T-helper 1 cell treated with Interleukin-12 subunit alpha and Interleukin-12 subunit beta and Interleukin-4 antibody, amounts not matched to agents 30 μg/mL and 1 μg/mL, for 36 hours (primary cell): ENCODE results near the gene ZNF568.

Experiments
- H3K27ac Mint-ChIP-seq: one replicate; pipeline ENCODE4 v1.8.0; 2021; ENCODE audit warnings: mild to moderate bottlenecking, mixed read lengths
- H3K27me3 Mint-ChIP-seq: one replicate; pipeline ENCODE4 v1.8.0; 2021; ENCODE audit warnings: low read depth, mixed read lengths
- H3K36me3 Mint-ChIP-seq: one replicate; pipeline ENCODE4 v1.8.0; 2021; ENCODE audit warnings: low read depth, mixed read lengths
- H3K4me1 Mint-ChIP-seq: one replicate; pipeline ENCODE4 v1.8.0; 2021; ENCODE audit warnings: low read depth, mixed read lengths
- H3K4me3 Mint-ChIP-seq: one replicate; pipeline ENCODE4 v1.8.0; 2021; ENCODE audit warnings: mild to moderate bottlenecking, moderate library complexity, mixed read lengths
- H3K9me3 Mint-ChIP-seq: one replicate; pipeline ENCODE4 v1.8.0; 2021; ENCODE audit warnings: mixed read lengths

Gene ZNF568

DNA sequence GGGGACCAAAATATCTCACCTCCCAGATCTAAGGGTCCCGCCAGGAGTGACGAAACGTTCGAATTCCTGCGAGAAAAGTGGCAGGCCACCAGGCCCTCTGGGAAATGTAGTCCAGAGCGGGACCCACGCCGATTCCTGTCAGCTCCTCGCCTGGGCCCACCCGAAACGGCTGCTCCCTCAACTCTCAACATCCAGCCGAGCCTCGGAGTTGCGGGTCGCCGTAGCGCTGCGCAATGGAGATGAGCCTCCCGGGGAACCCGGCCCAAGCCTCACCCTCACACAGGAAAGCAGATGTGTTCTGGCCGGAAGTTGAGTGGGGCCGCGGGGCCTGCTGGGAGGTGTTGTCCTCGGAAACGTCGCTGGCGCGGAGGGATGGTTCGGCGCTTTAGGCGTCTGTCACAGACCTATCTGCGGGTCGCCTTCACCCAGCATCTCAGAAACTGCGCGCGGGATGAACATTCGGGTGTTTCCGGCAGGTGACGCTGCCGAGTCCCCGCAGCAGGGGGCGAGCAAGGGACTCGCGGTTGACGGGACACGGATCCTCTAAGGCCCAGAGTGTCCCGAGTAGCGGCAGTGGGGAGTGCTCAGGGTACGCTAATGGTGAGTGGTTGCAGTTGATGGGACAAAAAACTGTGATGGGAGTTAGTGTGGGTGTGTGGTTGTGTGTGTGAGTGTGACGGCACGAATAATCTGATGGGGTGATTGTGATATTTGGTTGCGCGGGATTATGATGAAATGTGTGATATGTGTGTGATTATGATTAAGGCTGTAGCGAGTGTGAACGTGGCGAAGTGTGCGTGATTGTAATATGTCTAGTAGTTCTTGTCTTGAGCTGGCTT, at the start of gene ZNF568, which contains the start of gene ZNF829:
Gene ZNF568, plus strand, starts transcription at position 341 of the 839 bp plus-strand sequence. CDS start 6,439 bp downstream, outside the sequence.
Gene ZNF829, minus strand, starts transcription at position 300 of the 839 bp plus-strand sequence. CDS start 1,124 bp downstream, outside the sequence.
- Mint-ChIP-seq H3K27me3 (no peaks in the 10 kb centered on the region), H3K4me1 (peaks cover 27% of the 10 kb centered on the region), H3K9me3 (peaks cover 58% of the 10 kb centered on the region), H3K36me3 (peaks cover 55% of the 10 kb centered on the region), H3K4me3 (peak within 1 kb of the TSS; percentile 92), H3K27ac (peak within 1 kb of the TSS; percentile 95)

DNA sequence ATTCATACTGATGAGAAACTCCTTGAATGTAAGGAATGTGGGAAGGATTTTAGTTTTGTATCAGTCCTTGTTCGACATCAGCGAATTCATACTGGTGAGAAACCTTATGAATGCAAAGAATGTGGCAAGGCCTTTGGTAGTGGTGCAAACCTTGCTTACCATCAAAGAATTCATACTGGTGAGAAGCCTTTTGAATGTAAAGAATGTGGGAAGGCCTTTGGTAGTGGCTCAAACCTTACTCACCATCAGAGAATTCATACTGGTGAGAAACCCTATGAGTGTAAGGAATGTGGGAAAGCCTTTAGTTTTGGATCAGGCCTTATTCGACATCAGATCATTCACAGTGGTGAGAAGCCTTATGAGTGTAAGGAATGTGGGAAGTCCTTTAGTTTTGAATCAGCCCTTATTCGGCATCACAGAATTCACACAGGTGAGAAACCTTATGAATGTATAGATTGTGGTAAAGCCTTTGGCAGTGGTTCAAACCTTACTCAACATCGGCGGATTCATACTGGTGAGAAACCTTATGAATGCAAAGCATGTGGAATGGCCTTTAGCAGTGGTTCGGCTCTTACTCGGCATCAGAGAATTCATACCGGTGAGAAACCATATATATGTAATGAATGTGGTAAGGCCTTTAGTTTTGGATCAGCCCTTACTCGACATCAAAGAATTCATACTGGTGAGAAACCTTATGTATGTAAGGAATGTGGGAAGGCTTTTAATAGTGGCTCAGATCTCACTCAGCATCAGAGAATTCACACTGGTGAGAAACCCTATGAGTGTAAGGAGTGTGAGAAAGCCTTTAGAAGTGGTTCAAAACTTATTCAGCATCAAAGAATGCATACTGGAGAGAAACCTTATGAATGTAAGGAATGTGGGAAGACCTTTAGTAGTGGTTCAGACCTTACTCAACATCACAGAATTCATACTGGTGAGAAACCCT, 38.9 kb upstream of the ZNF568 start:
- H3K4me3 Mint-ChIP-seq, result no peak overlapping the region
- H3K9me3 Mint-ChIP-seq, result peaks cover 61% of the 10 kb centered on the region
- no peak overlapping the region for H3K27ac Mint-ChIP-seq
- H3K4me1 Mint-ChIP-seq, result no peaks in the 10 kb centered on the region
- H3K36me3 Mint-ChIP-seq, result peaks cover 38% of the 10 kb centered on the region
- H3K27me3 Mint-ChIP-seq, result no peaks in the 10 kb centered on the region

DNA sequence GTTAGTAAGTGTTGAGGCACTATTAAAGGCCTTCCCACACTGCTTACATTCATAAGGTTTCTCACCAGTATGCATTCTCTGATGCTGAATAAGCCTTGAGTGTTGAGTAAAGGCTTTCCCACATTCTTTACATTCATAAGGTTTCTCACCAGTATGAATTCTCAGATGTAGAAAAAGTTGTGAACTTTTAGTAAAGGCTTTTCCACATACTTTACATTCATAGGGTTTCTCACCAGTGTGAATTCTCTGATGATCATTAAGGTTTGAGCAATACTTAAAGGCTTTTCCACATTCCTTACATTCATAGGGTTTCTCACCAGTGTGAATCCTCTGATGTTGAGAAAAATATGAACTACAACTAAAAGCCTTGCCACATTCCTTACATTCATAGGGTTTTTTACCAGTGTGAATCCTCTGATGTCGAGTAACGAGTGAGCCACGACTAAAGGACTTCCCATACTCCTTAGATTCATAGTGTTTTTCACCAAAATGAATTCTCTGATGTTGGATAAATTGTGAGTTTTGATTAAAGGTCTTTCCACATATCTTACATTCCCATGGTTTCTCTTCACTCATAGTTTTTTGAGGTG, 24.3 kb upstream of the ZNF568 start:
- Mint-ChIP-seq H3K27me3 (no peaks in the 10 kb centered on the region), H3K9me3 (peaks cover 80% of the 10 kb centered on the region), H3K4me1 (no peaks in the 10 kb centered on the region), H3K4me3 (no peak overlapping the region), H3K27ac (no peak overlapping the region), H3K36me3 (peaks cover 65% of the 10 kb centered on the region)

DNA sequence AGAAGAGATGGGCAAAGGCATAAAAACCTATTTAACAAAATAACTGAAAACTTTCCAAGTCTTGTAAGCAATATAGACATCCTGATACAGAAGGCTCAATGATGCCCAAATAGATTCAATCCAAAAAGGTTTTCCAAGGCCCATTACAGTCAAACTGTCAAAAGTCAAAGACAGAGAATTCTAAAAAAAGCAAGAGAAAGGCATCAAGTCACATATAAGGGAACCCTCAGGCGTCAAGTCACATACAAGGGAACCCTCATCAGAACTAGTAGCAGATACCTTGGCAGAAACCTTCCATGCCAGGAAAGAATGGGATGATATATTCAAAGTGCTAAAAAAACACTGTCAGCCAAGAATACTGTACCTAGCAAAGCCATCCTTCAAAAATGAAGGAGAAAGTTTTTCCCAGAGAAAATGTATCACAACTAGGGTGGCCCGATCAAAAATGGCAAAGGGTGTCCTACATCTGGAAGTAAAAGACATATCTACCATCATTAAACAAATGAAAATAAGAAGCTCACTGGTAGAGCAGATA, 21.2 kb upstream of the ZNF568 start:
- Mint-ChIP-seq H3K4me3 (no peak overlapping the region), H3K9me3 (peaks cover 79% of the 10 kb centered on the region), H3K27ac (no peak overlapping the region), H3K36me3 (peaks cover 77% of the 10 kb centered on the region), H3K4me1 (no peaks in the 10 kb centered on the region), H3K27me3 (no peaks in the 10 kb centered on the region)

DNA sequence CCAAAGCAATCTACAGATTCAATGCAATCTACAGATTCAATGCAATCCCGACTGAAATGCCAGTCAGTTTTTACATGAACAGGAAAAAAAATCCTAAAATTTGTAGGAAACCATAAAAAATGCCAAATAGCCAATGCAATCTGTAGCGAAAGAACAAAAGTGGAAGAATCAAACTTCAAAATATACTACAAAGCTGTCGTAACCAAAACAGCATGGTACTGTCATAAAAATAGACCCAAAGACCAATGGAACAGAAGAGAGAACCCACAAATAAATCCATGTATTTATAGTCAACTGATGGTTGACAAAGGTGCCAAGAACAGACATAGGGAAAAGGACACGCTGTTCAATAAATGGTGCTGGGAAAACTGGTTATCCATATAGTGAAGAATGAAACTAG, 17.7 kb upstream of the ZNF568 start:
- H3K36me3 Mint-ChIP-seq, result peaks cover 75% of the 10 kb centered on the region
- no peaks in the 10 kb centered on the region for H3K4me1 Mint-ChIP-seq
- H3K27ac Mint-ChIP-seq, result no peak overlapping the region
- no peaks in the 10 kb centered on the region for H3K27me3 Mint-ChIP-seq
- peaks cover 64% of the 10 kb centered on the region for H3K9me3 Mint-ChIP-seq
- no peak overlapping the region for H3K4me3 Mint-ChIP-seq

DNA sequence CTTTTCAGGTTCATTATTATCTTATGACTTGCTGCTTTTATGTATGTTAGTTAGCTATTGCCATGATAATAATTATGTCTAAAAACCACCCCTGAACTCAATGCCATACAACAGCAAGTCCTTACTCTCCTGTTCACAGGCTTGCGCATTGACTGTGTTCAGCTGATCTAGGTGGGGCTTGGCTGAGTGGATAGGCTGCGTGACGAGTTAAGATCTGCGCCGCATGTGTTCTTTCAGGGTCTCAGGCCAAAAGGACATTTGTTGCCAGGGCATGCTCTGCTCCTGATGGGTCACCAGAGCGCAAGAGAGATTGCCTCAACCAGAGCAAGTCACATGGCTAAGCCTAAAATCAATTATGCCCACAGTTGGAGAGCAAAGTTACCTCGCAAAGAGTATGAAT, 859 bp downstream of the ZNF568 start:
- H3K27ac Mint-ChIP-seq, result peak overlapping the region; percentile 95
- H3K4me3 Mint-ChIP-seq, result peak overlapping the region; percentile 92
- H3K36me3 Mint-ChIP-seq, result peaks cover 52% of the 10 kb centered on the region
- peaks cover 57% of the 10 kb centered on the region for H3K9me3 Mint-ChIP-seq
- no peaks in the 10 kb centered on the region for H3K27me3 Mint-ChIP-seq
- H3K4me1 Mint-ChIP-seq, result peaks cover 27% of the 10 kb centered on the region

DNA sequence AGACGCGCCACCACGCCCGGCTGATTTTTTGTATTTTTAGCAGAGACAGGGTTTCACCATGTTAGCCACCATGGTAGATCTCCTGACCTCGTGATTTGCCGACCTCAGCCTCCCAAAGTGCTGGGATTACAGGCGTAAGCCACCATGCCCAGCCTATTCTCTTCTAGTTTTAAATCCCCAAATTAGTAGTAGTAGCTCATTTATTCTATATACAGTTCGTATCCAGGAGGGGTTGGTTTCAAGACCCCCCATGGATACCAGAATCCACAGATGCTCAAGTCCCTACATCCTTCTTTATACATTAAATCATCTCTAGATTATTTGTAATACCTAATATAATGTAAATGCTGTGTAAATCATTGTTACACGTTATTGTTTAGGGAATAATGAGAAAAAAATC, 2.0 kb downstream of the ZNF568 start:
- Mint-ChIP-seq H3K4me3 (no peak overlapping the region), H3K4me1 (peaks cover 27% of the 10 kb centered on the region), H3K36me3 (peaks cover 55% of the 10 kb centered on the region), H3K27ac (no peak overlapping the region), H3K9me3 (peaks cover 57% of the 10 kb centered on the region), H3K27me3 (no peaks in the 10 kb centered on the region)

DNA sequence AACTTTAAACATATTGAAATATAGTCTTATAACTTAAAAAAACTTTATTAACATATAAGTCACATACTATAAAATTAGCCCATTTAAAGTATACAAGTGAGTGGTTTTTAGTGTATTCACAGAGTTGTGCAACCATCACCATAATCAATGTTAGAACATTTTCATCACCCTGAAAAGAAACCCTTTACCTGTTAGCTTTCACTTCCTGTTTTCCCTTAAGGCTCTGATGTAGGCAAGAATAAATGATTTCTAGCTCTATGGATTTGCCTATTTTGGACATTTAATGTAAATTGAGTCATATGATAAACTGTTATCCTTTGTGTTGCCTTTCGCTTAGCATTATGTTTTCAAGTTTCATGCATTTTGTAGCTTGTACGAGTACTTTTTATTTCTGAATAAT, 15.6 kb downstream of the ZNF568 start:
- H3K9me3 Mint-ChIP-seq, result peaks cover 64% of the 10 kb centered on the region
- no peaks in the 10 kb centered on the region for H3K4me1 Mint-ChIP-seq
- peaks cover 20% of the 10 kb centered on the region for H3K36me3 Mint-ChIP-seq
- H3K4me3 Mint-ChIP-seq, result no peak overlapping the region
- no peaks in the 10 kb centered on the region for H3K27me3 Mint-ChIP-seq
- H3K27ac Mint-ChIP-seq, result no peak overlapping the region

DNA sequence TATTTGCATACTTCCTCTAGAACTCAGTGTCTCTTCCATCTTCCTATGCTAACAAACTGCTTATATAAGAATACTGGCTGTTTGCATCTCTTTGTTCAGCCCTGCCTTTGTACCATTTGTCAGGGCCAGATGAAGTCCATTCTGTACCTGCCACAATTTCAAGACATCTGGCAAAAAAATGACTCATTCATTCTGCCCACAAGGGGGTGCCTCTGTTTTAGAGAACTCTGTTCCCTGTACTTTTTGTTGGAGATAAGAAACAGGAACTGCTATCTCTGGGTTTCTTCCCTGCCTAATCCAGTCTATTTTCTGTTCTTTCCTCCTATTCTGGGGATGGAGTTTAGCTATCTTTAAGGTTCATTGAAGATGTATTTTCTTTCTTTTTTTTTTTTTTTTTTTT, 23.0 kb downstream of the ZNF568 start:
- Mint-ChIP-seq H3K27me3 (no peaks in the 10 kb centered on the region), H3K27ac (no peak overlapping the region), H3K4me3 (no peak overlapping the region), H3K4me1 (no peaks in the 10 kb centered on the region), H3K9me3 (peaks cover 65% of the 10 kb centered on the region), H3K36me3 (peaks cover 43% of the 10 kb centered on the region)

DNA sequence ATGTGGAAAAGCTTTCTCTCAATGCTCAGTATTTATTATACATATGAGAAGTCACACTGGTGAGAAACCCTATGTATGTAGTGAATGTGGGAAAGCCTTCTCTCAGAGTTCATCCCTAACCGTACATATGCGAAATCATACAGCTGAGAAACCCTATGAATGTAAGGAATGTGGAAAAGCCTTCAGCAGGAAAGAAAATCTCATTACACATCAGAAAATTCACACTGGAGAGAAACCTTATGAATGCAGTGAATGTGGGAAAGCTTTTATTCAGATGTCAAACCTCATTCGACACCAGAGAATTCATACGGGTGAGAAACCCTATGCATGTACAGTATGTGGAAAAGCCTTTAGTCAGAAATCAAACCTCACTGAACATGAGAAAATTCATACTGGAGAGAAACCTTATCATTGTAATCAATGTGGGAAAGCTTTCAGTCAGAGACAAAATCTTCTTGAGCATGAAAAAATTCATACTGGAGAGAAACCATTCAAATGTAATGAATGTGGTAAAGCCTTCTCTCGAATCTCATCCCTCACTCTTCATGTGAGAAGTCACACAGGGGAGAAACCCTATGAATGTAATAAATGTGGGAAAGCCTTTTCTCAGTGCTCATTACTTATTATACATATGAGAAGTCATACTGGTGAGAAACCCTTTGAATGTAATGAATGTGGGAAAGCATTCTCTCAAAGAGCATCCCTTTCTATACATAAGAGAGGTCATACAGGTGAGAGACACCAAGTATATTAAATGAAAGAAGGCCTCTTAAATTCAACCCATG, 34.4 kb downstream of the ZNF568 start:
- peaks cover 55% of the 10 kb centered on the region for H3K9me3 Mint-ChIP-seq
- H3K4me1 Mint-ChIP-seq, result no peaks in the 10 kb centered on the region
- H3K27me3 Mint-ChIP-seq, result no peaks in the 10 kb centered on the region
- H3K36me3 Mint-ChIP-seq, result peaks cover 26% of the 10 kb centered on the region
- H3K4me3 Mint-ChIP-seq, result no peak overlapping the region
- H3K27ac Mint-ChIP-seq, result no peak overlapping the region

DNA sequence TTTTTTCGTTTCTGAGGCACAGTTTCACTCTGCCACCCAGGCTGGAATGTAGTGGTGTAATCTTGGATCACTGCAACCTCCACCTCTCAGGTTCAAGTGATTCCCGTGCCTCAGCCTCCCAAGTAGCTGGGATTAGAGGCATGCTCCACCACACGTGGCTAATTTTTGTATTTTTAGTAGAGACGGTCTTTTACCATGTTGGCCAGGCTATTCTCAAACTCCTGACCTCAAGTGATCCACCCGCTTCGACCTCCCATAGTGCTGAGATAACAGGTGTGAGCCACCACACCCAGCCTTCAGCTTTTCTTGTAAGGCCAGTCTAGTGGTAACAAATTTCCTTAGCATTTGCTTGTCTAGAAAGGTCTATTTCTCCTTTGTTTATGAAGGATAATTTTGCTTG, 46.2 kb downstream of the ZNF568 start:
- no peaks in the 10 kb centered on the region for H3K4me1 Mint-ChIP-seq
- no peak overlapping the region for H3K4me3 Mint-ChIP-seq
- peaks cover 57% of the 10 kb centered on the region for H3K9me3 Mint-ChIP-seq
- H3K27ac Mint-ChIP-seq, result no peak overlapping the region
- H3K27me3 Mint-ChIP-seq, result no peaks in the 10 kb centered on the region
- peaks cover 3% of the 10 kb centered on the region for H3K36me3 Mint-ChIP-seq

DNA sequence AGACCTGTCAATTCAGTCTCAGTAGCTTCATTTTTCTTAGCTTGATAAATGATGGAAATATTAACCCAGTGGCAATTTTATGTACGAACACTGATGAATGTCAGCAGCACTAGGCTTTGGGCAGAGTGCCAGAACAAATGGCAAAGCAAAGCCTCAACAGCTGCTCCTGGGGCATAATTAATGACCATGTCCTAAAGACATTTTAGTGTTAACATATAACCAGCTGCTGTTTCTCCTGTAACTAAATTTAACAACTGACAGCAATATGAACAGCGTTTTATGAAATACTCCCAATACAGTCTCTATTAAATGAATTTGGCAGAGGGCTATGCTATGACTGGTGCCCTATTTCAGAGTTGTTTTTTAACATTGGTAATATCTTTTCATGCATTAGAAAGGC, 47.1 kb downstream of the ZNF568 start:
- Mint-ChIP-seq H3K27ac (no peak overlapping the region), H3K9me3 (peaks cover 52% of the 10 kb centered on the region), H3K4me3 (no peak overlapping the region), H3K27me3 (no peaks in the 10 kb centered on the region), H3K36me3 (peaks cover 3% of the 10 kb centered on the region), H3K4me1 (no peaks in the 10 kb centered on the region)

DNA sequence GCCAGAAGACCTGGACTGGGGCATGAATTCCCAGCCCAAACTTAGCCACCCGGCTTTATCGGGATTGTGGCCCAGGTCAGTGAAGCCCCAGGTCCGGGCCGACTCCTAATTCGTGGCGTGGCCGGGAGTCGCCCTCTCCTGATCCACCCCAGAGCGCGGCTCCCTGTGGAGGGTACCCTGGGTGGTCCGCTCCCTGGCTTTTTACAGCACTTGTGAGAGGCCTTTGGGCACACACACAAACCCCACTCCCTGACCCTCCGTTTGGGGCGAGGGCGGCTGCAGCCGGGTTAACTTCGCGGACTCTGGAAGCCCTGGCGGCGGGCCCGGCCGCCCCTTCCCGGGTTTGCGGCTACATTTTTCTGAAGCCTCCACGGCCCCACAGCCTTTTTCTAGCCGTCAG, 56.4 kb downstream of the ZNF568 start:
- peaks cover 19% of the 10 kb centered on the region for H3K36me3 Mint-ChIP-seq
- H3K4me3 Mint-ChIP-seq, result peak overlapping the region; percentile 94
- H3K9me3 Mint-ChIP-seq, result peaks cover 11% of the 10 kb centered on the region
- peak overlapping the region; percentile 20 for H3K27ac Mint-ChIP-seq
- peaks cover 14% of the 10 kb centered on the region for H3K4me1 Mint-ChIP-seq
- H3K27me3 Mint-ChIP-seq, result no peaks in the 10 kb centered on the region
